Subcutaneous adipose tissue (tissue), 4 donors: Measurements from ENCODE around the gene PRPF40A. TPM values are rescaled to one million over a fixed set of nuclear protein-coding genes. Genes with fewer than 3 reads are reported as not detected.

Experiments used
- CTCF ChIP-seq: fragments of 450-650 bp; IDR thresholded peaks from one replicate; pipeline ENCODE4 v1.5.1; 2016; ENCODE audit warnings: low read depth, mild to moderate bottlenecking, control low read depth, antibody characterized with exemption, moderate library complexity
- total RNA-seq, 4 donors: library from RNA; depleted of rRNA; stranded (reverse); fragments of >200 nt; gene quantifications; one replicate each; pipeline ENCODE4 v1.1.0, GENCODE V29; 2016

Gene PRPF40A
- total RNA-seq, 4 donors from 2014 or later, result 66.7 to 84.5 (median 77.5) TPM

- no peak for TF ChIP-seq CTCF
Measured at GRCh38 chr2:152706477-152707021, 10.7 kb downstream of the PRPF40A start.

GRCh38 chr2:152701198-152701597, 16.1 kb downstream of the PRPF40A start:
- TF ChIP-seq CTCF, result no peak

- TF ChIP-seq CTCF, result no peak
Measured at GRCh38 chr2:152696476-152696875, 20.8 kb downstream of the PRPF40A start.

- no peak for TF ChIP-seq CTCF
Measured at GRCh38 chr2:152695763-152696162, 21.5 kb downstream of the PRPF40A start.

- TF ChIP-seq CTCF, result no peak
Measured at GRCh38 chr2:152694161-152694661, 23.1 kb downstream of the PRPF40A start.

GRCh38 chr2:152693033-152693432, 24.2 kb downstream of the PRPF40A start:
- no peak for TF ChIP-seq CTCF

- no peak for TF ChIP-seq CTCF
Measured at GRCh38 chr2:152686321-152686720, 30.9 kb downstream of the PRPF40A start.
